Loucy (cell line): ENCODE measurements around the gene ADAMTS20.

ENCODE experiments used
- EZH2phosphoT487 ChIP-seq: fragments of 200-600 bp; IDR thresholded peaks from 2 replicates; pipeline ENCODE4 v1.6.1; 2018; ENCODE audit warnings: antibody characterized with exemption, mild to moderate bottlenecking, moderate library complexity, borderline replicate concordance
- TF ChIP-seq, protein P1 (sequence below): fragments of 200-600 bp; sonication (generic); conservative IDR thresholded peaks from 2 replicates; pipeline ENCODE4 v1.5.1; 2014; ENCODE audit warnings: mild to moderate bottlenecking, antibody characterized with exemption, low read length

DNA sequence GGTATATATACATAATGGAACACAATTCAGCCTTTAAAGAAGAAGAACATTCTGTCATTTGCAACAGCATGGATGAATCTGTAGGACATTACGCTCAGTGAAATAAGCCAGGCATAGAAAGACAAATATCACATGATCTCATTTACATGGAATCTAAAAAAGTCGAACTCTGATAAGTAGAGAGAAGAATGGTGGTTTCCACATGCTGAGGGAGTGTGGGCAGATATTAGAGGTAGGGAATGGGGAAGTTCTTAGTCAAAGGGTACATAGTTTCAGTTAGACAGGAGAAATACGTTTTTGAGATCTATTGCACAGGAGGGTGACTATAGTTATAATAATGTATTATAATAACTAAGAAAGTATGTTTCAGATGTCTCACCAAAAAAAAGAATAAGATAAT lies 71.4 kb downstream of the ADAMTS20 start:
- TF ChIP-seq, protein P1, sequence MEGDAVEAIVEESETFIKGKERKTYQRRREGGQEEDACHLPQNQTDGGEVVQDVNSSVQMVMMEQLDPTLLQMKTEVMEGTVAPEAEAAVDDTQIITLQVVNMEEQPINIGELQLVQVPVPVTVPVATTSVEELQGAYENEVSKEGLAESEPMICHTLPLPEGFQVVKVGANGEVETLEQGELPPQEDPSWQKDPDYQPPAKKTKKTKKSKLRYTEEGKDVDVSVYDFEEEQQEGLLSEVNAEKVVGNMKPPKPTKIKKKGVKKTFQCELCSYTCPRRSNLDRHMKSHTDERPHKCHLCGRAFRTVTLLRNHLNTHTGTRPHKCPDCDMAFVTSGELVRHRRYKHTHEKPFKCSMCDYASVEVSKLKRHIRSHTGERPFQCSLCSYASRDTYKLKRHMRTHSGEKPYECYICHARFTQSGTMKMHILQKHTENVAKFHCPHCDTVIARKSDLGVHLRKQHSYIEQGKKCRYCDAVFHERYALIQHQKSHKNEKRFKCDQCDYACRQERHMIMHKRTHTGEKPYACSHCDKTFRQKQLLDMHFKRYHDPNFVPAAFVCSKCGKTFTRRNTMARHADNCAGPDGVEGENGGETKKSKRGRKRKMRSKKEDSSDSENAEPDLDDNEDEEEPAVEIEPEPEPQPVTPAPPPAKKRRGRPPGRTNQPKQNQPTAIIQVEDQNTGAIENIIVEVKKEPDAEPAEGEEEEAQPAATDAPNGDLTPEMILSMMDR: no peak
- no peak for TF ChIP-seq EZH2phosphoT487
